ENCODE data around the gene CPNE4.

CPNE4 gene

GRCh38 chr3:131735116-131735515 lies 299.7 kb downstream of the CPNE4 start:
- H3K27ac ChIP-seq (ENCODE audit: low read depth, low read length) = no peak overlapping the region
- H3K9ac ChIP-seq (ENCODE audit: low read depth in 1 of 2, low read length in 2 of 2) = no peak overlapping the region
- H3K9me3 ChIP-seq (ENCODE audit: control insufficient read depth in 1 of 2, low read length in 2 of 2) = no peaks in the 10 kb centered on the region
- H3K36me3 ChIP-seq (ENCODE audit: control insufficient read depth in 1 of 2, insufficient read depth in 2 of 2, low read length in 2 of 2) = no peaks in the 10 kb centered on the region
- H3K27me3 ChIP-seq (ENCODE audit: control insufficient read depth in 1 of 2, insufficient read depth in 2 of 2, low read length in 2 of 2) = no peaks in the 10 kb centered on the region
- H3K4me1 ChIP-seq (ENCODE audit: control insufficient read depth in 1 of 2, insufficient read depth in 2 of 2, low read length in 2 of 2) = no peaks in the 10 kb centered on the region
- H3K4me3 ChIP-seq (ENCODE audit: low read depth in 1 of 2, low read length in 2 of 2) = no peak overlapping the region

DNA sequence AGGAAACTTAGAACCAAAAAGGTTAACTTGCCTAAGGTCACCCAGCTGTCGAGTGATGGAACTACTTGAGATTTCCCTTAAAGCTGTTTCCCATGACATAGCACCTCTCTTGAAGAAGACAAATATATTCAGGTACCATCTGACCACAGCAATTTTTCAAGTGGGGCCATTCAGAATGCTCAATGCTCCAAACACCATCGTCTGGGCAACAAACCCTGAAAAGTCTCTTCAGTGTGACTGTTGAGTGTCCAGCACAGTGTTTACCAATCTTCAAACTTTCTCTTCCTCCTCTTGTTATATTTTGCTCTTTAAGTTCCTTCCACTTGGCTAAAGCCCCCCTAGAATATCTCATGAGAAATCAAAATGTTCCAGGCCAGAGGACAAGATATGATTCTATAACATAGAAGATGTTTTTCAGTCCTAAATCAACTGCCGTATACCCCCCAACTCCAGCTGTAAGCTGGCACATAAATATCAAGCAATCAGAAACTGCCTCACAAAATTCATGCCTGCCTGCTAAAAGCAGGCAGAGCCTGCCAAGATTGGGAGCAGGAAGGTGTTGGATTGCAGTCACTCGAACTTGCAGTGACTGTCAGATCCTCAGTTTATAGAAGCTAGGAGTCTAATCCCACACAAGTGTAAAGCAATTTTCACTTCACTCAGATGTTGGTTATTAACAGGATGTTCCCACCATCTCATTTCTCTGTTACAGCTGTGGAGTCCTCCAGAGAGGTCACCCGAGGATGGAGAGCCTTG lies 301.6 kb downstream of the CPNE4 start:
- Histone ChIP-seq H3K4me3 (ENCODE audit: low read depth in 1 of 2, low read length in 2 of 2) (no peak overlapping the region), H3K9me3 (ENCODE audit: control insufficient read depth in 1 of 2, low read length in 2 of 2) (no peaks in the 10 kb centered on the region), H3K4me1 (ENCODE audit: control insufficient read depth in 1 of 2, insufficient read depth in 2 of 2, low read length in 2 of 2) (no peaks in the 10 kb centered on the region), H3K27me3 (ENCODE audit: control insufficient read depth in 1 of 2, insufficient read depth in 2 of 2, low read length in 2 of 2) (no peaks in the 10 kb centered on the region), H3K9ac (ENCODE audit: low read depth in 1 of 2, low read length in 2 of 2) (no peak overlapping the region), H3K27ac (ENCODE audit: low read depth, low read length) (no peak overlapping the region), H3K36me3 (ENCODE audit: control insufficient read depth in 1 of 2, insufficient read depth in 2 of 2, low read length in 2 of 2) (no peaks in the 10 kb centered on the region)

- H3K36me3 ChIP-seq (ENCODE audit: control insufficient read depth in 1 of 2, insufficient read depth in 2 of 2, low read length in 2 of 2) = no peaks in the 10 kb centered on the region
- no peaks in the 10 kb centered on the region for H3K27me3 ChIP-seq (ENCODE audit: control insufficient read depth in 1 of 2, insufficient read depth in 2 of 2, low read length in 2 of 2)
- no peak overlapping the region for H3K4me3 ChIP-seq (ENCODE audit: low read depth in 1 of 2, low read length in 2 of 2)
- no peak overlapping the region for H3K27ac ChIP-seq (ENCODE audit: low read depth, low read length)
- no peak overlapping the region for H3K9ac ChIP-seq (ENCODE audit: low read depth in 1 of 2, low read length in 2 of 2)
- H3K4me1 ChIP-seq (ENCODE audit: control insufficient read depth in 1 of 2, insufficient read depth in 2 of 2, low read length in 2 of 2) = no peaks in the 10 kb centered on the region
- H3K9me3 ChIP-seq (ENCODE audit: control insufficient read depth in 1 of 2, low read length in 2 of 2) = no peaks in the 10 kb centered on the region
Measured at GRCh38 chr3:131731709-131732108, 303.1 kb downstream of the CPNE4 start.

DNA sequence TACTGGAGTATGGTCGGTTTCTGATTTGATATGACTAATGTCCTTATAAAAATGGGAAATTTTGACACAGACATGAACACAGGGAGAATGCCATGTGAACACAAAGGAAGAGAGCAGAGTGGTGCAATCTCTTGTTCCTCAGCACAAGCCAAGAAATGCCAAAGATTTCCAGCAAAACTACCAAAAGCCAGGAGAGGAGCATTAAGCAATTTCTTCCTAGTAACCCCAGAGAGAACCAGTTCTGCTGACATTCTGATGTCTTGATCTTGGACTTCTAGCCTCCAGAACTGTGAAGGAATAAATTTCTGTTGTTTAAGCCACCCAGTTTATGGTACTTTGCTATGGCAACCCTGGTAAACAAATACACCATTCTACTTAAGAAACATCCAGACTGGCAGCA lies 304.2 kb downstream of the CPNE4 start:
- Histone ChIP-seq H3K4me1 (ENCODE audit: control insufficient read depth in 1 of 2, insufficient read depth in 2 of 2, low read length in 2 of 2) (no peaks in the 10 kb centered on the region), H3K27ac (ENCODE audit: low read depth, low read length) (no peak overlapping the region), H3K9ac (ENCODE audit: low read depth in 1 of 2, low read length in 2 of 2) (no peak overlapping the region), H3K4me3 (ENCODE audit: low read depth in 1 of 2, low read length in 2 of 2) (no peak overlapping the region), H3K27me3 (ENCODE audit: control insufficient read depth in 1 of 2, insufficient read depth in 2 of 2, low read length in 2 of 2) (no peaks in the 10 kb centered on the region), H3K36me3 (ENCODE audit: control insufficient read depth in 1 of 2, insufficient read depth in 2 of 2, low read length in 2 of 2) (no peaks in the 10 kb centered on the region), H3K9me3 (ENCODE audit: control insufficient read depth in 1 of 2, low read length in 2 of 2) (no peaks in the 10 kb centered on the region)

DNA sequence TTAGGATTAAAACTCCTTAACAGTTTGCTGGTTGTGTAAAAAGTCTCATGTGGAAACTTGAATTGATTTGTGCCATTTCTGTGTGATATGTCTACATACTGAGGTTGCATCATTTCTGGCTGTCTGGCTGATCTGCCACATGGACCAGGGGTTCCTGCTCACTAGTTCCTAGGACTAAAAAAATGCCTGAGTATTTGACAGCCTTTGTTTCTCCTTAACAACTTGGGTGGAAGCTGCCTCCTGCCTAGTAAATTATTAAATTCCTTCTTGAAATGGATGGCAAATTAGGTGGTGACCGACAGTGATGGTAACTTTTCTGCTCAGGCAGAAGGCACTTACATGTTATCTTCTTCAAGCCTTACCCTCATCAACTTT lies 305.2 kb downstream of the CPNE4 start:
- no peaks in the 10 kb centered on the region for H3K36me3 ChIP-seq (ENCODE audit: control insufficient read depth in 1 of 2, insufficient read depth in 2 of 2, low read length in 2 of 2)
- H3K27ac ChIP-seq (ENCODE audit: low read depth, low read length) = no peak overlapping the region
- H3K4me3 ChIP-seq (ENCODE audit: low read depth in 1 of 2, low read length in 2 of 2) = no peak overlapping the region
- no peaks in the 10 kb centered on the region for H3K9me3 ChIP-seq (ENCODE audit: control insufficient read depth in 1 of 2, low read length in 2 of 2)
- no peaks in the 10 kb centered on the region for H3K4me1 ChIP-seq (ENCODE audit: control insufficient read depth in 1 of 2, insufficient read depth in 2 of 2, low read length in 2 of 2)
- no peak overlapping the region for H3K9ac ChIP-seq (ENCODE audit: low read depth in 1 of 2, low read length in 2 of 2)
- H3K27me3 ChIP-seq (ENCODE audit: control insufficient read depth in 1 of 2, insufficient read depth in 2 of 2, low read length in 2 of 2) = no peaks in the 10 kb centered on the region

GRCh38 chr3:131728898-131729642 lies 305.7 kb downstream of the CPNE4 start:
- Histone ChIP-seq H3K9ac (ENCODE audit: low read depth in 1 of 2, low read length in 2 of 2) (no peak overlapping the region), H3K4me3 (ENCODE audit: low read depth in 1 of 2, low read length in 2 of 2) (no peak overlapping the region), H3K27ac (ENCODE audit: low read depth, low read length) (no peak overlapping the region), H3K36me3 (ENCODE audit: control insufficient read depth in 1 of 2, insufficient read depth in 2 of 2, low read length in 2 of 2) (no peaks in the 10 kb centered on the region), H3K4me1 (ENCODE audit: control insufficient read depth in 1 of 2, insufficient read depth in 2 of 2, low read length in 2 of 2) (no peaks in the 10 kb centered on the region), H3K27me3 (ENCODE audit: control insufficient read depth in 1 of 2, insufficient read depth in 2 of 2, low read length in 2 of 2) (no peaks in the 10 kb centered on the region), H3K9me3 (ENCODE audit: control insufficient read depth in 1 of 2, low read length in 2 of 2) (no peaks in the 10 kb centered on the region)

GRCh38 chr3:131725414-131725813 lies 309.4 kb downstream of the CPNE4 start:
- no peaks in the 10 kb centered on the region for H3K9me3 ChIP-seq (ENCODE audit: control insufficient read depth in 1 of 2, low read length in 2 of 2)
- H3K9ac ChIP-seq (ENCODE audit: low read depth in 1 of 2, low read length in 2 of 2) = no peak overlapping the region
- H3K36me3 ChIP-seq (ENCODE audit: control insufficient read depth in 1 of 2, insufficient read depth in 2 of 2, low read length in 2 of 2) = no peaks in the 10 kb centered on the region
- no peak overlapping the region for H3K4me3 ChIP-seq (ENCODE audit: low read depth in 1 of 2, low read length in 2 of 2)
- H3K27ac ChIP-seq (ENCODE audit: low read depth, low read length) = no peak overlapping the region
- no peaks in the 10 kb centered on the region for H3K4me1 ChIP-seq (ENCODE audit: control insufficient read depth in 1 of 2, insufficient read depth in 2 of 2, low read length in 2 of 2)
- no peaks in the 10 kb centered on the region for H3K27me3 ChIP-seq (ENCODE audit: control insufficient read depth in 1 of 2, insufficient read depth in 2 of 2, low read length in 2 of 2)

DNA sequence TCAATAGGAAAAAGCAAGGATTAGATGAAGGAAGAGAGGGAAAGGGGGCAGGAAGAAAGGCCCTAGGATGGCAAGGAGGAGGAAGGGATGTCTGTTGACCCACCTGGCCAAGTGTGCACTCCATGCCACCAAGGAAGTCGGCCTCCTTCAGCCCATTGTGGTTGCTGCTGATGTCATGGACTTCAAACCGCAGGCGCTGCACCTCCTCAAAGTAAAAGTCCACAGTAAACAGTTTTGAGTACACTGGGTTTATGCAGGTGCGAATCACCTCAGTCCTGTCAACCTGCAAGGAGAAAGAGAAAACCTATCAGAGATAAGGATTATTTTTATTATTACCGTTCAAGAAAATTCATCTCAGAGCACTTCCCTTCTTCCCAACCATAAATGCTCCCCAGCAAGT lies 311.5 kb downstream of the CPNE4 start:
- Histone ChIP-seq H3K27me3 (ENCODE audit: control insufficient read depth in 1 of 2, insufficient read depth in 2 of 2, low read length in 2 of 2) (no peaks in the 10 kb centered on the region), H3K36me3 (ENCODE audit: control insufficient read depth in 1 of 2, insufficient read depth in 2 of 2, low read length in 2 of 2) (no peaks in the 10 kb centered on the region), H3K9me3 (ENCODE audit: control insufficient read depth in 1 of 2, low read length in 2 of 2) (no peaks in the 10 kb centered on the region), H3K27ac (ENCODE audit: low read depth, low read length) (no peak overlapping the region), H3K9ac (ENCODE audit: low read depth in 1 of 2, low read length in 2 of 2) (no peak overlapping the region), H3K4me3 (ENCODE audit: low read depth in 1 of 2, low read length in 2 of 2) (no peak overlapping the region), H3K4me1 (ENCODE audit: control insufficient read depth in 1 of 2, insufficient read depth in 2 of 2, low read length in 2 of 2) (no peaks in the 10 kb centered on the region)

DNA sequence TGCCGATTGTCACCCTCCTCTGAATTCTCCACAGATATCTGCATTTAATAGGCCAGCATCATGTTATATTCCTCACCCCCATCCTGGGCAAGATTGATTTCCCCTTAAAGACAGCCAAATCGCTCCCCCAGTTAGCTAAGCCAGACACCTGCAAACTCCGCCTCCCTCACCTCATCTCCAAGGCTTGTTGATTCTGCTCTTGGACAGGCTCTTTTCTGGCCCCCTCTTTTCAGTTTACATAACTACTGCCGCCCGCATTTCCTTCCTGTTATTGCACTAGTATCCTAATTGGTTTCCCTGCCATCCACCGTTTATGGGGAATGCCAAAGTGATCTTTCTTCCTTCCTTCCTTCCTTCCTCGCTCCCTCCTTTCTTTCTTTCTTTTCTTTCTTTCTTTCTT lies 317.3 kb downstream of the CPNE4 start:
- H3K9ac ChIP-seq (ENCODE audit: low read depth in 1 of 2, low read length in 2 of 2) = no peak overlapping the region
- H3K36me3 ChIP-seq (ENCODE audit: control insufficient read depth in 1 of 2, insufficient read depth in 2 of 2, low read length in 2 of 2) = no peaks in the 10 kb centered on the region
- no peaks in the 10 kb centered on the region for H3K4me1 ChIP-seq (ENCODE audit: control insufficient read depth in 1 of 2, insufficient read depth in 2 of 2, low read length in 2 of 2)
- no peaks in the 10 kb centered on the region for H3K9me3 ChIP-seq (ENCODE audit: control insufficient read depth in 1 of 2, low read length in 2 of 2)
- H3K27me3 ChIP-seq (ENCODE audit: control insufficient read depth in 1 of 2, insufficient read depth in 2 of 2, low read length in 2 of 2) = no peaks in the 10 kb centered on the region
- H3K4me3 ChIP-seq (ENCODE audit: low read depth in 1 of 2, low read length in 2 of 2) = no peak overlapping the region
- no peak overlapping the region for H3K27ac ChIP-seq (ENCODE audit: low read depth, low read length)

DNA sequence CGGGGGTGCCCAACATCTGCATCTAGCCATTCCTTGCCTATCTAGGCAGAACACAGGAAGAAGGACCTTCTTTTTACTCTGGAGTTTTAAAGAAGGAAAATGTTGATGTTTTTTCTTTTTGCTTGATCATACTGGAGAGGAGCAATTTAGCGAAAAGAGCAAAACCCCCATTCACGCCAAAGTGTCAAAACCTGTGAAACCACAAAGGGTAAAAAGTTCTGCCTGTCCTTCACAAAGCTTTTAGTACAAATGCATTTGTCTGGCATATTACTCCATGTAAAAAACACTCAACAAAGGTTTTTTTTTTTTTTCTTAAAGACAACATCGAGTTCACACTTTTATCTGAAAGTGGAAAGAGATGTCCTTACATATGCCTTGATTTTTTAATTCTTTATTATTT lies 317.9 kb downstream of the CPNE4 start:
- Histone ChIP-seq H3K27me3 (ENCODE audit: control insufficient read depth in 1 of 2, insufficient read depth in 2 of 2, low read length in 2 of 2) (no peaks in the 10 kb centered on the region), H3K27ac (ENCODE audit: low read depth, low read length) (no peak overlapping the region), H3K4me3 (ENCODE audit: low read depth in 1 of 2, low read length in 2 of 2) (no peak overlapping the region), H3K36me3 (ENCODE audit: control insufficient read depth in 1 of 2, insufficient read depth in 2 of 2, low read length in 2 of 2) (no peaks in the 10 kb centered on the region), H3K9me3 (ENCODE audit: control insufficient read depth in 1 of 2, low read length in 2 of 2) (no peaks in the 10 kb centered on the region), H3K9ac (ENCODE audit: low read depth in 1 of 2, low read length in 2 of 2) (no peak overlapping the region), H3K4me1 (ENCODE audit: control insufficient read depth in 1 of 2, insufficient read depth in 2 of 2, low read length in 2 of 2) (no peaks in the 10 kb centered on the region)
